Nephron (organoid): ENCODE results near the gene NRIP3.

Source experiments
- H3K27ac Mint-ChIP-seq, 3 experiments: 2 replicates each; pipeline ENCODE4 v1.8.0; 2020; ENCODE audit warnings: mixed read lengths in 3 of 3, mild to moderate bottlenecking in 2 of 3, moderate library complexity in 1 of 3
- H3K27me3 Mint-ChIP-seq: 2 replicates; pipeline ENCODE4 v1.8.0; 2021; ENCODE audit warnings: low read depth, mild to moderate bottlenecking, moderate library complexity, mixed read lengths
- H3K36me3 Mint-ChIP-seq: 2 replicates; pipeline ENCODE4 v1.8.0; 2020; ENCODE audit warnings: low read depth, mixed read lengths
- H3K4me1 Mint-ChIP-seq: 2 replicates; pipeline ENCODE4 v1.8.0; 2020; ENCODE audit warnings: mixed read lengths
- H3K4me3 Mint-ChIP-seq, 3 experiments: 2 replicates each; pipeline ENCODE4 v1.8.0; 2020; ENCODE audit warnings: mild to moderate bottlenecking in 3 of 3, mixed read lengths in 3 of 3, moderate library complexity in 2 of 3
- H3K9me3 Mint-ChIP-seq: 2 replicates; pipeline ENCODE4 v1.8.0; 2020; ENCODE audit warnings: mixed read lengths
- TF ChIP-seq, protein P1 (sequence below), 3 experiments: fragments of 200-600 bp; sonication (generic); IDR thresholded peaks; one replicate each; pipeline ENCODE4 v1.5.0; 2021; ENCODE audit warnings: antibody characterized with exemption in 3 of 3; ENCODE audit not compliant: unreplicated experiment in 3 of 3

Gene NRIP3

DNA sequence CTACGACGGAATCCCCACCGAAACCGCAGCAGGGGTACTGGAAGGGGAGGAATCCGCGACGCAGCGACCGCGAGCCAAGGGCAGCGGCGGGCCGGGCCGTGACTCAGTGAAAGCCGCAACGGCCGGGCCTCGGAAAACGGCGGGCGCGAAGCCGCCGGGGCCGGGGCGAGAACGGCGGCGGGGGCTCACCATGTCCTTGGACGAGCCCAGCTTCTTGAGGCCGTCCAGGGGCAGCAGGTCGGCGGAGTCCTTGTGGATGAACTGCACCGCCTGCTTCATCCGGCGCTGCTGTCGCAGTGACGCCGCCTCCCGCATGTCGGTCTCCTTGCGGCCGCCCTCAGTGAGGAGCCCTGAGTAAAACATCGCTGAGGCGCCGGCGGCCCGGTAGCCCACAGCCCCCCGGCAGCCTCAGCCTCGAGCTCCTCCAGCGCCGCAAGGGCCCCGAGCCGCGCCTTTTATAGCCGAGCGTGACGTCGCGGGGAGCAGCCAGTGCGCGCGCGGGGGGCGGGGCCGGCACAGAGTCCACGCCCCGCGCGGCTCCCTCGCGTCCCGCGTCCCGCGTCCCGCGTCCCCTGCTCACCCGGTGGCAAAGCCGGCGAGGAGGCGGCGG is at the start of gene NRIP3:
TSS of gene NRIP3 (minus strand) at position 429 of the 610 bp plus-strand sequence. CDS start at position 363, 66 bp downstream.
- TF ChIP-seq, protein P1, sequence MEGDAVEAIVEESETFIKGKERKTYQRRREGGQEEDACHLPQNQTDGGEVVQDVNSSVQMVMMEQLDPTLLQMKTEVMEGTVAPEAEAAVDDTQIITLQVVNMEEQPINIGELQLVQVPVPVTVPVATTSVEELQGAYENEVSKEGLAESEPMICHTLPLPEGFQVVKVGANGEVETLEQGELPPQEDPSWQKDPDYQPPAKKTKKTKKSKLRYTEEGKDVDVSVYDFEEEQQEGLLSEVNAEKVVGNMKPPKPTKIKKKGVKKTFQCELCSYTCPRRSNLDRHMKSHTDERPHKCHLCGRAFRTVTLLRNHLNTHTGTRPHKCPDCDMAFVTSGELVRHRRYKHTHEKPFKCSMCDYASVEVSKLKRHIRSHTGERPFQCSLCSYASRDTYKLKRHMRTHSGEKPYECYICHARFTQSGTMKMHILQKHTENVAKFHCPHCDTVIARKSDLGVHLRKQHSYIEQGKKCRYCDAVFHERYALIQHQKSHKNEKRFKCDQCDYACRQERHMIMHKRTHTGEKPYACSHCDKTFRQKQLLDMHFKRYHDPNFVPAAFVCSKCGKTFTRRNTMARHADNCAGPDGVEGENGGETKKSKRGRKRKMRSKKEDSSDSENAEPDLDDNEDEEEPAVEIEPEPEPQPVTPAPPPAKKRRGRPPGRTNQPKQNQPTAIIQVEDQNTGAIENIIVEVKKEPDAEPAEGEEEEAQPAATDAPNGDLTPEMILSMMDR (IDR thresholded peaks at IDR 0.05; ENCODE audit: unreplicated experiment in 3 of 3) = no peak
- Mint-ChIP-seq H3K27me3 (peaks cover 78% of the 10 kb centered on the region), H3K27ac (no peak within 1 kb of the TSS), H3K4me1 (peaks cover 13% of the 10 kb centered on the region), H3K36me3 (no peaks in the 10 kb centered on the region), H3K9me3 (peaks cover under 1% of the 10 kb centered on the region), H3K4me3 (peak within 1 kb of the TSS; percentile 79 to 84 (median 83))

DNA sequence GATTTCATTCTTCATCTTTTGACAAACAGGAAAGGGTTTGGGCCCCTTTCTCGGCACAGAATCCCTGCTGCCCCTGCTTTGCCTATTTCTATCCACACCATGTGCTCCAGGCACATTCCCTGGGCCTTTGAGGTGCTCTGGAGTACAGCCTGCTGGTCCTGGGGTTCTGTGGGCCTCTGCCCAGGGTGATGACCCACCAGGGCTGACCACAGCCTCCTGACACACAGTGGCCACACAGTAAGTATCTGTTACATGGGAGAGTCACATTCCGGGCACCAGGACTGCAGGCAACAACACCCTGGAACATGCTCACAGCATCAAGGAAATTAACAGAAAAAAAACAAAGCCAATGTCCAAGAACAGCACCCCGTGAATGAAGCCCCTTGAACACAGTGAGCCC is 48.5 kb upstream of the NRIP3 start:
- no peaks in the 10 kb centered on the region for H3K9me3 Mint-ChIP-seq
- no peak overlapping the region for H3K27ac Mint-ChIP-seq
- TF ChIP-seq, protein P1 (IDR thresholded peaks at IDR 0.05; ENCODE audit: unreplicated experiment in 3 of 3) = no peak
- no peak overlapping the region for H3K4me3 Mint-ChIP-seq
- H3K36me3 Mint-ChIP-seq = no peaks in the 10 kb centered on the region
- H3K4me1 Mint-ChIP-seq = peaks cover 53% of the 10 kb centered on the region
- peaks cover 5% of the 10 kb centered on the region for H3K27me3 Mint-ChIP-seq

DNA sequence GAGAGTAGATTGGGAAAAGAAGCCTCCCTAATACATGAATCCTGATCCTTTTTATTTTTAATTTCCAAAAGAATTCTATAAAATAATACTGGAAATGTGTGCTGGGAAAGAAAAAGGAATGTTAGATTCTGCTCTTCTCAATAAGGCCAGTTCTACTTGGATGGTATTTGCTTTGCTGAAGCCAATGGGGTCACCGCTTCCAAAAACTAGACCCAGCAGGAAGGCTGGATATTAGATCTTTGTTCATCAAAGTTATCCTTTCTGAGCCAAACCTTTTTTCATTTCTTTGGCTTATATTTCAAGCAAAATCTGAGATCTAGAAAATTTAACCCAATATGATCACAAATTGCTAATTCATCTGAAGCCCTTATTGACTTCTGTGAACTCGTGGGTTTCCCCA is 46.2 kb upstream of the NRIP3 start:
- Mint-ChIP-seq H3K27me3 (peaks cover 5% of the 10 kb centered on the region), H3K4me3 (no peak overlapping the region), H3K36me3 (no peaks in the 10 kb centered on the region), H3K9me3 (no peaks in the 10 kb centered on the region), H3K27ac (peak overlapping the region in 1 of 3 experiments; percentile 82), H3K4me1 (peaks cover 51% of the 10 kb centered on the region)
- TF ChIP-seq, protein P1 (IDR thresholded peaks at IDR 0.05; ENCODE audit: unreplicated experiment in 3 of 3) = no peak

DNA sequence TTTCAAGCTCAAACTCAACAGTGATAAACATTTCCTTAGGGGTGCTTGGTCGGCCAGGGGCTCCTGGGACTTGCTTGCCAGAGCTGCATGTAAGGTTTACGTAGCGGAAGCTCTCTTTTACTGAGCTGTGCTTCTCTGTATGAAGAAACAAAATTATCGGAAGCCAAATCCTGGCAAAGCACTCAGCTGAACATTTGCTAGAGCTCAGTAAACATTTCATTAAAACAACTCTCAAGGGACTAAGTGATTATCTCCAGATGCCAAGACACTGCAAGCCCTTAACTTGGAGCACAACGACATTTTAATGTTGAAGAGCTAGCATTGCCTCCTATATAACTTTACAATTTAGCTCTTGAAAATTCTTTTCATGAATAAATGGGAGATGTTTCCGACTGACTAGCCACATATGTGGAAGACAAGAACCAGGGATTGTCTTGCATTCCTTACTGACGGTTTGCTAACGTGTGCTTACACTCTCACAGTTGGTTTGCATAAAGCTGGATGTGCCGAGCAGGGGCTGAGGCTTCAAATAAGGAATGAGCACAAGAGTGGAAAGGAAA is 44.2 kb upstream of the NRIP3 start:
- Mint-ChIP-seq H3K9me3 (no peaks in the 10 kb centered on the region), H3K27me3 (peaks cover 5% of the 10 kb centered on the region), H3K4me1 (peaks cover 43% of the 10 kb centered on the region), H3K36me3 (no peaks in the 10 kb centered on the region), H3K27ac (peak overlapping the region; percentile 82 to 90 (median 84)), H3K4me3 (peak overlapping the region; percentile 5 to 12 (median 8))
- TF ChIP-seq, protein P1 (IDR thresholded peaks at IDR 0.05; ENCODE audit: unreplicated experiment in 3 of 3) = no peak

DNA sequence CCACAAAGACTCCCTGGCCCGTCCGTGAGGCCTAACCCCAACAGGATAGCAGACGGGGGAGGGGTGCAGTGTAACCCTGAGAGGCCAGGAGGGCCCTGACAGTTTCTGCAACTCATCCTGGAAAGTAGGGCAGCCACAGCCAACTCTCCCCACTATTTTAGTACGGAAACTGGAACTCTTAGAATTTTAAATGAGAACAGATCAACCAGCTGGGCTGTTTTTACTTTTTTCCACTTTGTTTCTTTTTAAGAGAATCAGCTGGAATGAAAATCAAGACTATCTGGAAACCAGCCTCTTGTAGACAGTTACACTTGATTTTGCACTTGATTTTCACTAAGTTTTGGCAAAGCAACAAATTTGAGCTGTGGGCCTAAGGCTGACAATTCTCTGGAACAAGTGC is 42.7 kb upstream of the NRIP3 start:
- Mint-ChIP-seq H3K27ac (peak overlapping the region in 1 of 3 experiments; percentile 82), H3K36me3 (no peaks in the 10 kb centered on the region)

More for the DNA sequence above, 42.7 kb upstream of the NRIP3 start:
- TF ChIP-seq, protein P1 (IDR thresholded peaks at IDR 0.05; ENCODE audit: unreplicated experiment in 3 of 3) = no peak
- H3K4me1 Mint-ChIP-seq = peaks cover 41% of the 10 kb centered on the region
- H3K27me3 Mint-ChIP-seq = no peaks in the 10 kb centered on the region
- H3K4me3 Mint-ChIP-seq = no peak overlapping the region
- H3K9me3 Mint-ChIP-seq = no peaks in the 10 kb centered on the region
